Ovary (tissue), 9 donors: ENCODE results near the gene GATB. TPM values are rescaled to one million over a fixed set of nuclear protein-coding genes. Genes with fewer than 3 reads are reported as not detected.

Source experiments
- DNase-seq, 5 donors: peaks; one replicate each; pipeline ENCODE4 v3.0.0-alpha.2; 2019 to 2020
- H3K27ac ChIP-seq, 2 donors: fragments of 200-600 bp; one replicate each; pipeline versions ENCODE4 v1.5.1 to v1.8.0; 2019 to 2022
- H3K27me3 ChIP-seq: fragments of 200-600 bp; one replicate; pipeline ENCODE4 v1.8.0; 2022
- H3K36me3 ChIP-seq: fragments of 200-600 bp; sonication (generic); one replicate; pipeline ENCODE4 v1.5.1; 2019
- H3K4me1 ChIP-seq: one replicate; pipeline ENCODE4 v1.8.1; 2013; ENCODE audit warnings: mild to moderate bottlenecking, moderate library complexity; ENCODE audit not compliant: insufficient read depth
- H3K4me3 ChIP-seq: fragments of 200-600 bp; sonication (generic); one replicate; pipeline ENCODE4 v1.5.1; 2017
- H3K9me3 ChIP-seq, 2 donors: fragments of 200-600 bp in 1 of 2; sonication (generic) in 1 of 2; one replicate each; pipeline versions ENCODE4 v1.5.1 to v1.8.1; 2013 to 2019; ENCODE audit warnings: mild to moderate bottlenecking in 1 of 2, moderate library complexity in 1 of 2
- CTCF ChIP-seq, 3 donors: fragments of 450-650 bp in 2 of 3; fragments of 200-600 bp in 1 of 3; IDR thresholded peaks; one replicate each; pipeline versions ENCODE4 v1.5.1 to v1.8.0; 2016 to 2022; ENCODE audit warnings: antibody characterized with exemption in 3 of 3, mild to moderate bottlenecking in 1 of 3
- EP300 ChIP-seq: sonication (generic); formaldehyde crosslinking; IDR thresholded peaks from one replicate; pipeline ENCODE4 v1.6.1; 2017; ENCODE audit warnings: antibody characterized with exemption
- POLR2A ChIP-seq: fragments of 450-650 bp; IDR thresholded peaks from one replicate; pipeline ENCODE4 v1.6.1; 2017; ENCODE audit warnings: antibody characterized with exemption, mild to moderate bottlenecking, moderate library complexity
- WGBS, 3 donors: extraction: QIAGEN DNeasy Blood & Tissue Kit in 1 of 3; methylation state at CpG; one replicate each; pipeline versions ENCODE4 v1.1.5 to v1.1.7; 2013 to 2017; 5-methylcytosine and 5-hydroxymethylcytosine counted together
- intact Hi-C, 4 donors: fragments of 100-400 bp; cut with DNase I; formaldehyde crosslinking; loops; one replicate each; pipeline versions ENCODE4 v1.11.0 to v1.15.1; 2022 to 2023
- polyA plus RNA-seq, 2 donors: library from polyadenylated mRNA; stranded (reverse); fragments of 200-250 nt in 1 of 2; fragments of 350-450 nt in 1 of 2; fragmentation: Illumina TruSeq in 1 of 2; extraction: RNeasy Lipid Tissue Mini Kit (QIAGEN cat#74804) in 1 of 2; gene quantifications; one replicate each; pipeline ENCODE4 v1.2.3, GENCODE V29; 2013 to 2014
- total RNA-seq, 7 donors: library from RNA; depleted of rRNA in 2 of 7; stranded (reverse); fragments of >200 nt in 2 of 7; fragmentation: NEBNext Ultra II Directional in 3 of 7; extraction: Animal tissue kit (Norgen Biotek cat#: 25700) in 3 of 7; gene quantifications; one replicate each; pipeline versions ENCODE4 v1.1.0 to v1.2.4, GENCODE V29; 2016 to 2023
- donor health status: DM: no; HTN: no; CAD: no; lungs with moderate emphysema.
- donor health status: DM: no; HTN: no; CAD: no.
- donor health status: Bipolar disorder and iron deficiency.
- donor health status: DM: yes; HTN: yes; CAD: no.
- donor health status: DM: no; HTN: no; CAD: no.
- donor health status: DM: yes; HTN: yes; CAD: no.

GATB gene
- total and polyA plus RNA-seq, 9 donors: 10.0 to 21.3 (median 13.0) TPM

GRCh38 chr4:151777471-151777870 lies 16.7 kb upstream of the GATB start:
- Histone ChIP-seq H3K27ac (no peak overlapping the region), H3K9me3 (no peaks in the 10 kb centered on the region), H3K27me3 (no peaks in the 10 kb centered on the region), H3K36me3 (no peaks in the 10 kb centered on the region), H3K4me1 (no peaks in the 10 kb centered on the region), H3K4me3 (no peak overlapping the region)
- TF ChIP-seq CTCF (IDR thresholded peaks at IDR 0.05): no peak
- TF ChIP-seq POLR2A: no peak
- no peak for TF ChIP-seq EP300
- no peak for DNase-seq
- WGBS, 3 donors: 65 to 71% (median 66%) methylated on average over 1 of the region's 1 CpG
- intact Hi-C loops: no loop called here

- TF ChIP-seq CTCF (IDR thresholded peaks at IDR 0.05) (no peak), EP300 (no peak), POLR2A (no peak)
- Histone ChIP-seq H3K4me1 (no peaks in the 10 kb centered on the region), H3K27me3 (no peaks in the 10 kb centered on the region), H3K27ac (no peak overlapping the region), H3K9me3 (no peaks in the 10 kb centered on the region), H3K36me3 (no peaks in the 10 kb centered on the region), H3K4me3 (no peak overlapping the region)
- no peak for DNase-seq
- intact Hi-C loops: no loop called here
Observed at GRCh38 chr4:151774324-151774723, 13.5 kb upstream of the GATB start.

GRCh38 chr4:151772274-151772673 lies 11.5 kb upstream of the GATB start:
- intact Hi-C loops: no loop called here
- no peak for DNase-seq
- H3K27me3 ChIP-seq: no peaks in the 10 kb centered on the region
- H3K9me3 ChIP-seq: no peaks in the 10 kb centered on the region
- no peaks in the 10 kb centered on the region for H3K36me3 ChIP-seq
- TF ChIP-seq CTCF (IDR thresholded peaks at IDR 0.05) (no peak), POLR2A (no peak), EP300 (no peak)
- H3K27ac ChIP-seq: no peak overlapping the region
- WGBS, 3 donors: 71 to 85% (median 75%) methylated on average over 3 of the region's 3 CpGs
- H3K4me1 ChIP-seq: no peaks in the 10 kb centered on the region
- H3K4me3 ChIP-seq: no peak overlapping the region

- DNase-seq: no peak
- Histone ChIP-seq H3K4me3 (no peak overlapping the region), H3K27ac (no peak overlapping the region), H3K9me3 (no peaks in the 10 kb centered on the region), H3K4me1 (no peaks in the 10 kb centered on the region), H3K36me3 (no peaks in the 10 kb centered on the region), H3K27me3 (no peaks in the 10 kb centered on the region)
- WGBS, 3 donors: 30 to 43% (median 42%) methylated on average over 5 of the region's 5 CpGs
- intact Hi-C loops: no loop called here
- TF ChIP-seq POLR2A: no peak
- no peak for TF ChIP-seq EP300
- no peak for TF ChIP-seq CTCF (IDR thresholded peaks at IDR 0.05)
Observed at GRCh38 chr4:151771664-151772063, 10.9 kb upstream of the GATB start.

GRCh38 chr4:151770154-151770553 lies 9.3 kb upstream of the GATB start:
- TF ChIP-seq POLR2A (no peak), CTCF (IDR thresholded peaks at IDR 0.05) (no peak), EP300 (no peak)
- Histone ChIP-seq H3K36me3 (no peaks in the 10 kb centered on the region), H3K9me3 (no peaks in the 10 kb centered on the region), H3K4me1 (no peaks in the 10 kb centered on the region), H3K4me3 (no peak overlapping the region), H3K27ac (no peak overlapping the region), H3K27me3 (no peaks in the 10 kb centered on the region)
- WGBS, 3 donors: 46 to 74% (median 71%) methylated on average over 1 of the region's 1 CpG
- DNase-seq: no peak
- intact Hi-C loops: no loop called here
